Uterus (tissue), 2 donors: ENCODE measurements around the gene MAPK11.

Source experiments
- CTCF ChIP-seq, 4 experiments: fragments of 200-600 bp in 2 of 4; fragments of 450-650 bp in 2 of 4; sonication (generic) in 2 of 4; IDR thresholded peaks; one replicate each; pipeline ENCODE4 v1.5.1; 2016 to 2019; ENCODE audit warnings: antibody characterized with exemption in 4 of 4, mild to moderate bottlenecking in 2 of 4, moderate library complexity in 1 of 4
- POLR2A ChIP-seq, 2 donors: fragments of 450-650 bp; IDR thresholded peaks; one replicate each; pipeline ENCODE4 v1.6.1; 2016; ENCODE audit warnings: antibody characterized with exemption in 2 of 2, mild to moderate bottlenecking in 1 of 2, moderate library complexity in 1 of 2

- no peak for TF ChIP-seq CTCF (IDR thresholded peaks at IDR 0.05)
- no peak for TF ChIP-seq POLR2A (IDR thresholded peaks at IDR 0.05)
Measured at GRCh38 chr22:50319503-50319951, 49.3 kb upstream of the MAPK11 start.
